T-helper 9 cell (primary cell): Measurements from ENCODE around the gene UGT8.
"Not testable (repeated sequence)": the region's sequence is repeated elsewhere in the genome, so short reads cannot be mapped to it uniquely, and the experiment has no call there.

Experiments used
- DNase-seq: peaks from one replicate; pipeline ENCODE4 v3.0.0-alpha.2; 2020
- total RNA-seq, 2 donors: gene quantifications; one replicate each; lab custom pipeline; 2026; lab: John Stamatoyannopoulos, UW

Gene UGT8, protein sequence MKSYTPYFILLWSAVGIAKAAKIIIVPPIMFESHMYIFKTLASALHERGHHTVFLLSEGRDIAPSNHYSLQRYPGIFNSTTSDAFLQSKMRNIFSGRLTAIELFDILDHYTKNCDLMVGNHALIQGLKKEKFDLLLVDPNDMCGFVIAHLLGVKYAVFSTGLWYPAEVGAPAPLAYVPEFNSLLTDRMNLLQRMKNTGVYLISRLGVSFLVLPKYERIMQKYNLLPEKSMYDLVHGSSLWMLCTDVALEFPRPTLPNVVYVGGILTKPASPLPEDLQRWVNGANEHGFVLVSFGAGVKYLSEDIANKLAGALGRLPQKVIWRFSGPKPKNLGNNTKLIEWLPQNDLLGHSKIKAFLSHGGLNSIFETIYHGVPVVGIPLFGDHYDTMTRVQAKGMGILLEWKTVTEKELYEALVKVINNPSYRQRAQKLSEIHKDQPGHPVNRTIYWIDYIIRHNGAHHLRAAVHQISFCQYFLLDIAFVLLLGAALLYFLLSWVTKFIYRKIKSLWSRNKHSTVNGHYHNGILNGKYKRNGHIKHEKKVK
- total RNA-seq, result 0 to 1.2 reads per million in 2 donors

DNA sequence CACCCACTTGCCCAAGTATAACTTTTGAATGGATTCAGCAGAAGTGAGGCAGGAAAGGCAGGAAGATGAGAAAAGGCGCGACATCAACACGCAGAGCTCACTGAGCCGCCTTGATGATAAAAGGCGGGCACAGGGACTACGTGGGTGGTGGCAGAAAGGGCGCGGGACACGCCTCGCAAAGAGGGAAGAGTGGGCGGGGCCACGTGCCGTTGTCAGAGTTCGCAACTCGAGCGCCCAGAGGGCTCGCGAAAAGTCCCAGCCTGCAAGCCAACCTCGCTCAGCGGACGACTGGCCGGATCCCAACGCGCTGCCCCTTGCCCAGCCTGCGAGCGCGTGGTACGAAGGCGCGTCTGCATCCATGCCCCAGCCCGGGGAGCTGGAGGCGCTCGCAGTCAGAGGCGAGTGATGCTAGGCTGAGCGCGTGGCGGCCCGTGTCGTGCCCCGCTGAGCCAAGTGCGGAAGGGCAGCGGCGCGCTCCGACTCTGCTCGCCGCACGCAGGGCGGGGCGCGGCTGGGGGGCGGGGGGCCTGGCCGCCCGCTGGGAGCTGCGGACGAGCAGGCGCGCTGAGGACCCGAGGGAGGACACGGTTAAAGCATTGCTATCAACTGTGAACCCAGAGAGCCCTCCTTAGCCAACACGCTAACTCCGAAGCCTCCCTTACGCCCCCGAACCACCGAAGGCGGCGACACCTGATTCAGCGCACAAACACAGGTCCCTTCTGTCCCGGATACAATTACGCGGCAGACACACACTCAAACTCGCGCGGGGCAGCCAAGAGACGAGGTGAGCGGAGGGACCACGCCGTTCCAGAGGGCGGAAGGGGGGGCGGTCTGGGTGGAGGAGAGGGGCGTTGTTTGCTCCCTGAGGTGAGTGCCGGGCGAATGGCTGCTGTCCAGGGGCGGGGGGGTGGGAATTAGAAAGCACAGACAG is at the start of gene UGT8:
TSS of gene UGT8 (plus strand) at position 617 of the 931 bp plus-strand sequence. CDS start 24,074 bp downstream, outside the sequence.
- no peak for DNase-seq

DNA sequence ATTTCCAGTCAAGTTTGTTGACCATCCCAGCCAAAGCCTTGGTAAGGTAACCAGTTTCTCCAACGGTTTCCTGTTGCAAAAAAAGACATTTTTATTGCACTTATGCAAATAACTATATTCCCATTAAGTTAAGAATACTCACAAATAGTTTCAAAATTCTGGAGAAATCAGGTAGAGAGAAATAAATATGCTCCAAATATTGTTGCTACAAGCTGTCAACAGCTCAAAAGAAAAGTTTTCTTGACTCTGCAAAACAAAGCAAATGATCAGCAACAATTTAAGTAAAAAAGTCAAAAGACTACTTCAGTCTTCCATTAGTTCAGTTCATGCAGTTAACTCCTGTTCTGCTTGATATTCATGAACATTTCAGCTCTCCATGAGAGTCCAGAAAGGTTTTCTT is 49.0 kb upstream of the UGT8 start:
- no peak for DNase-seq

DNA sequence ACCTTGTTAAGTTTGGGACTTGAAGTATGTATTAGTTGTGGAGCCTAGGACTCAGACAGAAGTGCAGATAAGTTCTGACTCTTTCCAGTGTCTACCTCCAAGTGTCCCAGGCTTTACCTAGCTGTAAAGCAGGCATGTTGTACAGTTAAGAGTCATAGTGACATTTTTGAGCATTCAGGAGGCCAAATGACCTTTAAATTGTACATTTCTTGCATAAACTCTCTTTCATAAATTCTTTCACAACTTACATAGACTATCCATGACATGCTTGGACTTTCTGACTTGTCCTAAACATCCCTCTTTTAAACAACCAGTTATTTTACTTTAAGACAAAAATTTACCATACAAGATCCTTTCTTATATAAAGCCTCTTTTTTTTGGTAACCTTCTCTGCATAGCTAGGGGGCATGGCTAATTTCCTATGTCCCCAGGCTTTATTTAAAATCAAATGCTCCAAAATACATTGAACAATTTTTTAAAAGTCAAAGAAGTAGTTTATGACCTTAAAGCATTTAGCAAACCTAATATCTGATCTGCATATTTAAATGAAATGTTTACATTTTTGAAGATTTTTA is 40.1 kb upstream of the UGT8 start:
- DNase-seq, result no peak

DNA sequence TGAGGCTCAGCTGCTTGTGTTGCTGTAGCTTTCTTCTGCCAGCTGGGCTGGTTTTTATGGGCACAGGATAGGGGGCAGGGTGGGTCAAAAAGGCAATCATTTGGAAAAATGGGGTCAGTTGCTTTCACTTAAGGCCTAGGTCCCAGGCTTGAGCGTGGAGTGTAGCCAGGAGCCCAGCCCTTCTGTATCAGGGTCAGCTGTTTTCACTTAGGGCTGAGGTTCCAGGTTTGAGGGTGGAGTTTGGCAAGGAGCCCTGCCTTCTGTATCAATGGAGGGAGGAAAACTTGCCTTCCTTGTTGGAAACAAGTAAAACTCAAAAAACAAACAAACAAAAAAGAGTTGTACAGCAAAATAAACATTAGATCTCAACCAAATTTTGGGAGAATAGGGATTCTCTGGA is 37.0 kb upstream of the UGT8 start:
- DNase-seq, result no peak

DNA sequence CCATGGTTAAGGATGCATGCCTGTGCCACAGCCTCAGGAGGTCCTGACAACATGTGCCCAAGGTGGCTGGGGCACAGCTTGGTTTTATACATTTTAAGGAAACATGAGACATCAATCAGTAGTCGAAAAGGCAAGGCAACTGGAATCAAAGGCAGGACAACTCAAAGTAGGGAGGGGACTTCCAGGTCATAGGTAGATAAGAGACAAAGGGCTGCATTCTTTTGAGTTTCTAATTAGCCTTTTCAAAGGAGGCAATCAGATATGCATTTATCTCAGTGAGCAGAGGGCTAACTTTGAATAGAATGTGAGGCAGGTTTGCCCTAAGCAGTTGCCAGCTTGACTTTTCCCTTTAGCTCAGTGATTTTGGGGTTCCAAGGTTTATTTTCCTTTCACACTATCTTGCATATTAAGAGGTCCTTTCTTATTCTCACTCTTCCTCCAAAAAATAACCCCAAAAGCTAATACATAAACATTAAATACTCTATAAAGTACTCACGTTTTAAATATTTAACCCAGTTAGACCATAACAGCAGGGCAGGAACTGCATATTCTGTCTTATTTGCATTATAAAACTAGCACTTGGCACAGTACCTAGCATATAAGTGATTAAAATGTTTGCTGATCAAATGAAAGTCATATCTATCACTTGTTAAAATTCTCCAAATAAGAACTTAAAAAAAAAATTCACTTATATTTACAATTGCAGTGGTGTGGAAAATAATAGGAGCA is 36.3 kb upstream of the UGT8 start:
- no peak for DNase-seq

DNA sequence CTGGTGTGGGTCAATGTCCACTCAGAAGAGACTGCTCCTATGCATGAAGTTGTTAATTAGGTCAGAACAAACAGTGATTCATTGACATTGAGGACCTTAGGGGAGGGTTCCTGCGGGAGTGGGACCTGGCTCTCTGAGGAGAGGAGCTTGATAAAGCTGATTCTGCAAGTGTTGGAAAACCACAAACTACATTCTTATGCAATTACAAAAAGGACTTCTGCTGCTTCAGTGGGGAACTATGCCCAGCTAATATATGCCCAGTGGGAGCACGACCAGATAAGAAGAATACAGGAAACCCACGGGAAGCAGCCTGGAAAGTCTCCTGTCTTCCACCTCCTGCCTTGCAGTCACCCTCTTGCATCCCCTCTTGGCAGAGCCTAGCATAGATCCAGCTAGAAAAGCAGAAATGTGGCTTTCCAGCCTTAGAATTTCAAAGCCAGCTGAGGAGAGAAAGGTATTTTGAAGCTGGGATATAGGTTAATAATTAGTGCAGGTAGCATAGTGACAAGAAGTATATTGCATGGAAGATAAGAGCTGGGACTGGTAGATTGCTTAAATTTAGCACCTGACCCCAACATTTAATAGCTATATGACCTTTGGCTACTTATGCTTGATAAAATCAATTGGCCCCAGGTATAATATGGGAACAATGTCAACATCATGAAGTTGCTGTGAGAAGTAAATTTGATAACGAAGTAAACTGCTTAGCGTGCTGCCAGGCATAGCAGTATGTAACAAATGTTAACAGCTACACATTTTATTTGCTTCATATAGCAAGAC is 34.9 kb upstream of the UGT8 start:
- no peak for DNase-seq

DNA sequence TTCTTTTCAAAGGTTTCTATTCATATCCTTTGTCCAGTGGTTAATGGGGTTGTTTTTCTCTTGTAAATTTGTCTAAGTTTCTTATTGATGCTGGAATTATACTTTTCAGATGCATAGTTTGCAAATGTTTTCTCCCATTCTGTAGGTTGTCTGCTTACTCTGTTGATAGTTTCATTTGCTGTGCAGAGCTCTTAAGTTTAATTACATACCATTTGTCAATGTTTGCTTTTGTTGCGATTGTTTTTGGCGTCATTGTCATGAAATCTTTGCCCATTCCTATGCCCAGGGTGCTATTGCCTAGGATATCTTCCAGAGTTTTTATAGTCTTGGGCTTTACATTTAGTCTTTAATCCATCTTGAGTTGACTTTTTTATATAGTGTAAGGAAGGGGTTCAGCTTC is 21.2 kb upstream of the UGT8 start:
- no peak for DNase-seq

DNA sequence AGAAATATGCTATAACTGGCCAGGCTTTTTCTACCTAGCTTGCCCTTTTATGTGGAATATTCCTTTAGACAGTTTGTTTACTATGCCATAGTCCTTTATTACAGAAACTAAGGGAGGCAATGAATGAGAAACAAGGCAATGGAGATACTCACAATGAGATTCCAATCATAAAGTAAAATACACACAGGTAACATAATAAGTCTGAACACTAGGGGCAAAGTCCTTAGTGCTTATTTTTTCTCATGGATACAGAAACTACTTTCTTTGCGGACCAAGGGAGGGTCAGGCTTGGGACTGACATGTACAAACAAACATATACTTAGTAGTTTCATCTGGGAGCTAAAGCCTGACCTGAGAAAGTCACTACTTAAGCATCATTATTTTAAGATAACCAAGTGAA is 16.0 kb upstream of the UGT8 start:
- no peak for DNase-seq

DNA sequence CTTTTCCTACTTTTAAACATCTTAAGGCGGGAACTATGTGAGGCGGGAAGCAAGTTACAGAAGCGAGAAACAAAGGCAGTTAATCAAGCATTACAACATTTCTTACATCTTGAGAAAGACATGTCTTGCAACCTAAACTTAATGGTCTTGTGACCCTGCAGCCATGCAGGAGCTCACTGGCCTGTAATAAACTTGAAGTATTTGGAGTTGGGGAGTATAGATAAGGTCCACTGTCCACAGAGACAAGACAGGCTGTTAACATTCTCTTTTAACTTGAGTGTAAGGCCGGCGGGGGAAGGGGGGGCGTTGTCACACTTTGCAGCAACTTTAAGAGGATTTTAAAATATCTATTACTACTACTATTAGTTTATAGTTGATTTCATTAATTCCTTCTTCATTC is 10.3 kb upstream of the UGT8 start:
- DNase-seq, result no peak

DNA sequence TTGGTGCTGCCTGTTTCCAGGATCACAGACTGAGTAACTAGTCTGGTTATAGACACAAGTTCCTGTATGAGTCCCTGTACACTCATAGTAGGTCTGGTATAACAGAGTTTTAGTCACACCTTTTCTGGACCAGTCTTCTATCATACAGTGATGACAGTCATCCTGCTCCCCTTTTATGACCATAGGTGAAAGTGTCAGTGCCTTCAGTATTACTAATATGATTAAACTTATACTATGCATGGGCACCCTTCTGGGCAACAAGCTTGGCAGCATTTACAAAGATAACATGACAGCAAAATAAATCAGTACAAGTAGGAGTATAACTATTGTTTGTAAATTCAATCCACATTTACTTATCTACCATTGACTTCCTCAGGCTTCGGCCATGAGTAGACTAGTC is 8.2 kb upstream of the UGT8 start:
- DNase-seq, result not testable (repeated sequence)

DNA sequence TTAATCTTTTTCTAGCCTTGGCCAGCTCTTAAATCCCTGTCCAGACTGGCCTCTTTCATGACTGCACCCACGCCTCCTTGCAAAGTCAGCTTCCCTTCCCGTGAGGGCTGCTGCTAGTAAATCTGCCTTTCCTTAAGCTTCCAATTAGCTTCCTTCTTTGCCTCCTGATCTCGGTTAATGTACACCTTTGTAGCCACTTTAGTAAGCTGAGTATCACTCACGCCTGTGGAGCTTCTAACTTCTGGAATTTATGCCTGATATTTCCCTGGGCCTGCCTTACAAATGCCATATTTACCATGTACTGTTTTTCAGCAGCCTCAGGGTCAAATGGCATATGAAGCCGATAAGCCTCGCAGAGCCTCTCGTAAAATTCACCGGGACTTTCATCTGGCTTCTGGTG is 5.1 kb upstream of the UGT8 start:
- DNase-seq, result no peak

DNA sequence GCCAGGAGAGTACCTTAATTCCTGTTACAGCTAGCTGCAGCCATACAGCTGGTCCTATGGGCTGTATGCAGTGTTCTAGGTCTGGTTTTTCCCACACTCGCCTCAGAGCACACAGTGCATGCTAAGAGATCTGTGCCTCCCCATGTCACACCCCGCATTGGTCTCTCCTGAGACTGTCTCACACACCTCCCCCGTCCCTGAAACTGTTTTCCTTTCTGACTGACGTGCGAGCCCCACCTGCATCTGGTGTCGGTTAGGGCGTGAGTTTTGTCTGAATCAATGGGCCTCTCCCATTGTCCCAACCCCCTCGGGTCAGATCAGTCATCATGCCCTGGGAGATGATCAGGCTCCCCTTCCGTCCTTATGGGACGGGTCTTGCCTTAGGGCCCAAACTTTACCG is 3.4 kb upstream of the UGT8 start:
- no peak for DNase-seq

DNA sequence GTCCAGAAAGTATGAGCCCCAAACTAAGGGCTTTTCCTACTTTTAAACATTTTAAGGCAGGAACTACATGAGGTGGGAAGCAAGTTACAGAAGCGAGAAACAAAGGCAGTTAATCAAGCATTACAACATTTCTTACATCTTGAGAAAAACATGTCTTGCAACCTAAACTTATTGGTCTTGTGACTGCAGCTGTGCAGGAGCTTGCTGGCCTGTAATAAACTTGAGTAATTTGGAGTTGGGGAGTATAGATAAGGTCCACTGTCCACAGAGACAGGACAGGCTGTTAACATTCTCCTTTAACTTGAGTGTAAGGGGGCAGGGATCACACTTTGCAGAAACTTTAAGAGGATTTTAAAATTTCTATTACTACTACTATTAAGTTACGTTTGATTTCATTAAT is 2.7 kb upstream of the UGT8 start:
- no peak for DNase-seq

DNA sequence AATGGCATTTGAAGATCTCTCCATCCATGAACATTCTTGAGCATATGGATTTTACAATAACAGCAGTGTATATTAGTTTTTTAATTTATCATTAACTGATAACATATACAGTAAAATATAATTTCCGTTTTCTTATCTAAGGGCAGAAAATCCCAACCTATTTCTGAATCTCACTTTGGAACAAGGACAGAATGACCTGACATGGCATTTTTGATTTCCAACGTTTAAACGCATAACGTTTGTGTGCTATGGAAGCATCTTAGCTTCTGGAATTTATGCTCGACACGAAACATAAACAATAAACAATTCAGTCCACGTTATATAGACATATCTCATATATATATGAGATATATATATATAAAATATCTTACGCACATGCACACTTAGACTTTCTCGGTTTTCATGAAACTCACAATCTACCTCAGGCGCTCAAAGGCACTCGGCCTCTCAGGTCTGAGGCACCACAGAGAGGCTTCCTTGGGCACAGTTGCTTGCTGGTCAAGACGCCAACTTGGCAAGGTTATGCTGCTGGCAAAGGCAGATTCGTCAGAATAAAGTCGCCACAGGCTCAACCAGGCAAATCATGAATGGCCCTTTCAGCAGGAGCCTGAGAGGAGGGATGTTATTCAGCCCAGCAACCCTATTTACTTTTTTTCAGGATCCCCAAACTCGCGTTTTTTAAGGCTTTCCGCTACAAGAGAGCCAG is 1.0 kb upstream of the UGT8 start:
- no peak for DNase-seq

DNA sequence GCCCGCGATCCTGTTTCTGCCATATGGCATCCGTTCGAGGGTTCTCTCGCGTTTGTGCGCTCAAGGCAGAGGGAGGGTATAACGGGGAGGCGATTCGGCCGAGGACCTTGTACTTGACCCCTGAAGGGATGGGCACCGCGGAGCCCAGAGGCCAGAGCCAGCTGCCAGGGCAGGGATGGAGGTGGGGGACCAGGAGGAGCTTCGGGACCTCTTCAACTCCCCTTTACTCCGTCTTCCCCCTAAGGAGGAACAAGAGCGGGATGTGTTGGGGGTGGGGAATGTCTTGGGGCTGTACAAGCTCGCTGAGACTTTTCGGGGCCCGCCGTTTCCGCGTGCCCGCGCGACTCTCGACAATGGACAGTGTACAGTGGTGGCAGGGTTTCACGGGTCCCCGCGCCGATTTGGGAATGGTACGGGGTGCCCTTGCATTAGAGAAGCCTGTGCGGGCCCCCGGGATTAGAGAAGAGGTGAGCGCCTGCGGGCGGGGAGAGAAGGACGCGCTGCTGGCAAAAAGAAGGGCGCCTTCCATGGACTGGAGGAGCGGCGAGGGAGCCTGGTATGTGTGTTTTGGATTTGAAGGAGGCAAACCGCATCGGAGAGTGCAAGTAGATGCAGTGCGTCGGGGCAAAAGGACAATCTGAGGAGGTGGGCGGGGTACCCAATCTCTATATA is 760 bp downstream of the UGT8 start:
- DNase-seq, result no peak

DNA sequence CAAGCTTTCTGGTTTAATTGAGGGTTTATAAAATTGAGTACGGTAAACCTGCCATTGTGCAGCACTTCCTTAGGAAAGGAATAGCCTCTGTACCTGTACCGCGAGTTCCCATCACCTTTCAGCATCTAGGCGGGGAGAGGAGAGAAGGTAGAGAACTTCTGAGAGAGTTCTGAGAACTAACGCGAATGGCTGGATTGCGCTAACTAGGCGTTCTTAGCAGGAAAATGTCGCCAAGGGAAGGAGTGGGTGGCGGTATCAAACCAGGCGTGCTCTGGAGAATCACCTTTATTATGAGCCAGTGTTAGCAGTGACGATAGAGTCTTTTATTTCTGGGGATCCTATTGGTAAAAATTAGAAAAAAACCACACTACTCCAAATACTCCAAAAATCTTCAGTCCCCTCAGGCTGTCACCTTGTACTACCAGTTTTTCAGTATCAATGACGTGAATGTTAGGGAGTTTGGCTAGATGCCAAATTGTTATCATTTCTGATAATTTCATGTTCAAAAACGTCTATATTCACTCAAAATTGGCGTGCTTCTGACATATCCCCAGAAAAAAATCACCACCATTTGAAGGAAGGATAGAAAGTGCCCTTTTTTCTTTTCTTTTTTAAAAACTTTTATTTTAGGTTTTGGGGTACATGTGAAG is 1.4 kb downstream of the UGT8 start:
- DNase-seq, result no peak

DNA sequence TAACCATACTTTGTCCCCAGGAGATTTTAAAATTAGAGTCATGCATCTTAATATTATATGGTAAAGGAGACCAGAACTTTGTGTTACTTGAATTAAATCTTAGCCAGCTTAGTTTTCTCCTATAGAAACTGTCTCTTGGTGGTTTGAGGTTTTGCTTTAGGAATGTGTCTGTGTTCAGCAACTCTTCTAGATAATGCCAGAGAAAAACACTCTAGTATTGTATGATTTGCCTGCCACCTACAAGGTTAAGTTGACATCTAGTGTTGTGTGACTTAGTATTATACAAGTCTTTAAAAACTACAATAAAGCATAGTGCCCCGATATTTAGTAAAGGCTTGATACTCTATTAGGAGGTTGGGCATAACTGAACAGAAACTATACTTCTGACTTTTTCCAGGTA is 2.1 kb downstream of the UGT8 start:
- DNase-seq, result no peak

DNA sequence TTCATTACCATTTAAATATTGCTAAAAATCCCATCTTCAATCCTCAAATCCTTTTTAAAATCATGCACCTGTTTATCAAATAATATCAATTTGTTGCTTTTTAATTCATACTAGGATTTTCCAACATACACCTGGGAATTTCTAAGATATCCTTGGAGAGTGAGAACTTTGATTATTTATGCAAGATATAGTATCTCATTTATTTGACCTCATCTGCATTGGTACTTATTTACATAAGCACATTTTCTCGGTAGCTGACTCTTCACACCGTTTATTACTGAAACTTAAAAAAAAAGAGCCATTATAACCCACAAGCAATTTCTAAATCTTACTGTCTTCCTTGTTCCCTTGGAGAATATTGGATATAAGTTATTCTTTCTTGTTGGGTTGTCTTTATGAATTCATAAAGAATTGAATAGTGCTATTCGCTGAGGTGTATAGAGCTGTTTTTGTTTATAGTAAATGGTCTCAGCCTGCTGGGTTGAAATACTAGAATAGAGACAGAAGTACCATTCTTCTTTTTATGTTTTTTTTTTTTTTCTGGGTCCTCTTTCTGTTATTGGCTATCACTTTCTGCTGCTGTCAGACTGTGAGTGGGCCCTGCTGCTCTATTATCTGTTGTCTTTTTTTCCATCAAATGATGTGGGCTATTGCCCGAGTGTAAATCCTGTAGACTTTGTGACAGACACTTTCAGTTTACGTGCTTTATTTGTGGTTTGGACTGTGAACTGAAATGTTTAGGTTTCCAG is 2.9 kb downstream of the UGT8 start:
- DNase-seq, result no peak

DNA sequence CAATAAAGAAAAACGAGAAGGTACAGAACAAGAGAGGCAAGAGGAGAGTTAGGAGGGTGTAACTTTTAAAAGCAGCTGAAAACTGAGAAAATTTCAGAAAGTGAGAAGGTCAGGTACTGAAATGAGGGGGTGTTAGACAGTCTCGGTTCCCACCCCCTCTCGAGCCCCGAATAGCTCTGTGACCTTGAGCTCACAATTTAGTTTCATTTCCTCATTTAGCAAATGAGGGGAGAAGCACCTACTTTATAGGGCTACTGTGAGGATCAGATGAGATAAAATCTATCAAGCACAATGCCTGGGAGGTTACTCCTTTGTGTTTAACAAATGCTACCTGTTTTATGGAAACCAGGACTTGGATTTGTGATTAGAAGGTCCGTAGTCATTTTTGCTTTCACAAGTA is 4.9 kb downstream of the UGT8 start:
- DNase-seq, result no peak
